ENCODE data around the gene GPR17. TPM values are rescaled to one million over a fixed set of nuclear protein-coding genes. Genes with fewer than 3 reads are reported as not detected.

GPR17 gene
- total RNA-seq, 1 experiment from 2014 or later = not detected

GRCh38 chr2:127631997-127632581 is 13.9 kb upstream of the GPR17 start:
- Mint-ChIP-seq H3K4me1 (ENCODE audit: insufficient read depth, unreplicated experiment) (peaks cover 6% of the 10 kb centered on the region), H3K27ac (ENCODE audit: low read depth, unreplicated experiment) (no peak overlapping the region), H3K9me3 (ENCODE audit: unreplicated experiment) (no peaks in the 10 kb centered on the region), H3K4me3 (ENCODE audit: unreplicated experiment) (no peak overlapping the region), H3K27me3 (ENCODE audit: insufficient read depth, unreplicated experiment) (no peaks in the 10 kb centered on the region), H3K36me3 (ENCODE audit: insufficient read depth, unreplicated experiment) (no peaks in the 10 kb centered on the region)
- BruUV-seq (replicated peaks) = no TSS peak
- TF ChIP-seq, protein P1, sequence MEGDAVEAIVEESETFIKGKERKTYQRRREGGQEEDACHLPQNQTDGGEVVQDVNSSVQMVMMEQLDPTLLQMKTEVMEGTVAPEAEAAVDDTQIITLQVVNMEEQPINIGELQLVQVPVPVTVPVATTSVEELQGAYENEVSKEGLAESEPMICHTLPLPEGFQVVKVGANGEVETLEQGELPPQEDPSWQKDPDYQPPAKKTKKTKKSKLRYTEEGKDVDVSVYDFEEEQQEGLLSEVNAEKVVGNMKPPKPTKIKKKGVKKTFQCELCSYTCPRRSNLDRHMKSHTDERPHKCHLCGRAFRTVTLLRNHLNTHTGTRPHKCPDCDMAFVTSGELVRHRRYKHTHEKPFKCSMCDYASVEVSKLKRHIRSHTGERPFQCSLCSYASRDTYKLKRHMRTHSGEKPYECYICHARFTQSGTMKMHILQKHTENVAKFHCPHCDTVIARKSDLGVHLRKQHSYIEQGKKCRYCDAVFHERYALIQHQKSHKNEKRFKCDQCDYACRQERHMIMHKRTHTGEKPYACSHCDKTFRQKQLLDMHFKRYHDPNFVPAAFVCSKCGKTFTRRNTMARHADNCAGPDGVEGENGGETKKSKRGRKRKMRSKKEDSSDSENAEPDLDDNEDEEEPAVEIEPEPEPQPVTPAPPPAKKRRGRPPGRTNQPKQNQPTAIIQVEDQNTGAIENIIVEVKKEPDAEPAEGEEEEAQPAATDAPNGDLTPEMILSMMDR (IDR thresholded peaks at IDR 0.05; ENCODE audit: unreplicated experiment) = no peak
- intact Hi-C loops (cut with micrococcal nuclease) = no loop called here
- CTCF ChIA-PET = interaction anchor here (0.6 kb wide), 1 partner anchor 18 kb away, joined by 3 read pairs; no protein-coding TSS in a partner anchor
- POLR2A ChIA-PET = interaction anchor here (0.7 kb wide), 1 partner anchor 105 kb away, joined by 3 read pairs; the partner anchor contains the start of gene IWS1
- DNase-seq (ENCODE audit: unreplicated experiment) = no peak

- Mint-ChIP-seq H3K9me3 (ENCODE audit: unreplicated experiment) (no peaks in the 10 kb centered on the region), H3K4me1 (ENCODE audit: insufficient read depth, unreplicated experiment) (peaks cover 6% of the 10 kb centered on the region), H3K36me3 (ENCODE audit: insufficient read depth, unreplicated experiment) (no peaks in the 10 kb centered on the region), H3K27me3 (ENCODE audit: insufficient read depth, unreplicated experiment) (no peaks in the 10 kb centered on the region), H3K4me3 (ENCODE audit: unreplicated experiment) (no peak overlapping the region), H3K27ac (ENCODE audit: low read depth, unreplicated experiment) (no peak overlapping the region)
- no TSS peak for BruUV-seq (replicated peaks)
- intact Hi-C loops (cut with micrococcal nuclease) = no loop called here
- CTCF ChIA-PET = interaction anchor here (0.6 kb wide), 1 partner anchor 17 kb away, joined by 3 read pairs; no protein-coding TSS in a partner anchor
- POLR2A ChIA-PET = interaction anchor here (0.7 kb wide), 1 partner anchor 106 kb away, joined by 3 read pairs; the partner anchor contains the start of gene IWS1
- TF ChIP-seq, protein P1 (IDR thresholded peaks at IDR 0.05; ENCODE audit: unreplicated experiment) = no peak
- no peak for DNase-seq (ENCODE audit: unreplicated experiment)
These were observed 13.1 kb upstream of the GPR17 start for GRCh38 chr2:127632592-127633489.

GRCh38 chr2:127633556-127634065 is 12.3 kb upstream of the GPR17 start:
- no TSS peak for BruUV-seq (replicated peaks)
- DNase-seq (ENCODE audit: unreplicated experiment) = no peak
- H3K4me1 Mint-ChIP-seq (ENCODE audit: insufficient read depth, unreplicated experiment) = peaks cover 6% of the 10 kb centered on the region
- ChIA-PET CTCF (no interaction called here), POLR2A (no interaction called here)
- peak overlapping the region; percentile 16 for H3K27ac Mint-ChIP-seq (ENCODE audit: low read depth, unreplicated experiment)
- no peaks in the 10 kb centered on the region for H3K27me3 Mint-ChIP-seq (ENCODE audit: insufficient read depth, unreplicated experiment)
- H3K9me3 Mint-ChIP-seq (ENCODE audit: unreplicated experiment) = no peaks in the 10 kb centered on the region
- TF ChIP-seq, protein P1 (IDR thresholded peaks at IDR 0.05; ENCODE audit: unreplicated experiment) = no peak
- H3K36me3 Mint-ChIP-seq (ENCODE audit: insufficient read depth, unreplicated experiment) = no peaks in the 10 kb centered on the region
- H3K4me3 Mint-ChIP-seq (ENCODE audit: unreplicated experiment) = no peak overlapping the region
- intact Hi-C loops (cut with micrococcal nuclease) = no loop called here

- no peak for DNase-seq (ENCODE audit: unreplicated experiment)
- Mint-ChIP-seq H3K4me3 (ENCODE audit: unreplicated experiment) (no peak overlapping the region), H3K9me3 (ENCODE audit: unreplicated experiment) (no peaks in the 10 kb centered on the region), H3K4me1 (ENCODE audit: insufficient read depth, unreplicated experiment) (peaks cover 6% of the 10 kb centered on the region), H3K27ac (ENCODE audit: low read depth, unreplicated experiment) (peak overlapping the region; percentile 16), H3K36me3 (ENCODE audit: insufficient read depth, unreplicated experiment) (no peaks in the 10 kb centered on the region), H3K27me3 (ENCODE audit: insufficient read depth, unreplicated experiment) (no peaks in the 10 kb centered on the region)
- TF ChIP-seq, protein P1 (IDR thresholded peaks at IDR 0.05; ENCODE audit: unreplicated experiment) = no peak
- ChIA-PET CTCF (no interaction called here), POLR2A (no interaction called here)
- no TSS peak for BruUV-seq (replicated peaks)
- intact Hi-C loops (cut with micrococcal nuclease) = no loop called here
These were observed 11.8 kb upstream of the GPR17 start for GRCh38 chr2:127634066-127634617.
